ENCODE results near the gene VCAN.
A peak's percentile ranks its signal among the peaks of the same experiment; 100 is the strongest.

VCAN gene

GRCh38 chr5:83539463-83539790 is 67.9 kb downstream of the VCAN start:
- DNase-seq = no peak

GRCh38 chr5:83540105-83540504 is 68.6 kb downstream of the VCAN start:
- DNase-seq = no peak

DNA sequence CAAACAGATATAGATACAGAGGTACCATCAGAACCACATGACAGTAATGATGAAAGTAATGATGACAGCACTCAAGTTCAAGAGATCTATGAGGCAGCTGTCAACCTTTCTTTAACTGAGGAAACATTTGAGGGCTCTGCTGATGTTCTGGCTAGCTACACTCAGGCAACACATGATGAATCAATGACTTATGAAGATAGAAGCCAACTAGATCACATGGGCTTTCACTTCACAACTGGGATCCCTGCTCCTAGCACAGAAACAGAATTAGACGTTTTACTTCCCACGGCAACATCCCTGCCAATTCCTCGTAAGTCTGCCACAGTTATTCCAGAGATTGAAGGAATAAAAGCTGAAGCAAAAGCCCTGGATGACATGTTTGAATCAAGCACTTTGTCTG is 69.2 kb downstream of the VCAN start:
- no peak for DNase-seq

DNA sequence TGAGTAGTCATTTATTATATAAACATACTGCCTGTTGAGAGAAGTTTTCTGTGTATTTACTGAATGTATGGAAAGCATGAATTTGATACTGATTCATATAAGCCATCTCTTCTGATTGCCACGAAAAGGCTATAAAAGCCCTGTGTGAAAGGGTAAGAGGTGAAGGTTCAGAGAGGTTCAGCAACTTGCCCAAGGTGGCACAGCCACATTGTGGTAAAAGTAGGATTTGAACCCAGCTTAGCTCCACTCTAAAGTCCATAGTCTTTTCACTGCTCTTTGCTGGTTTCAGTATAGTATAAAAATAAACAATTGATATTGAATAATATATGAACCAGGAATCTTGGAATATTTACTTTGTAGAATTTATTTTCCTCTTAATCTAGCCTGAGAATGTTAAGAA is 71.3 kb downstream of the VCAN start:
- no peak for DNase-seq

GRCh38 chr5:83543898-83544297 is 72.4 kb downstream of the VCAN start:
- no peak for DNase-seq

DNA sequence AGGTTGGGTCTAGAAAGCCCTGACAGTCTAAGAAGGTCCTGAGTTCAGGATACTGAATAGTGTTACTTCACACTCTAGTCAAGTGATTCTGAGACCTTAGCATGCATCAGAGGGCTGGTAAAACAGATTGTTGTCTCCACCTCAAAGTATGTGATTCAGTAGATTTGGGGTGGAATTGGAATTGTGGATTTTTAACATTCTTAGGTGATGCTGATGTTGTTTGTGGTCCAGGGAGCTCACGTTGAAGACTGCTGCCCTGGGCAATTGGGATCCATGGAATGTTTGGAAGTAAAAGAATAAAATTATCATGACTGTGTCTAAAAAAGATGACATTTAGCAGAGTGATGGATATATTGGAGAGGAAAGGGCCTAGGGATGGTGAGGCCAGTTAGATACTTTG is 75.6 kb downstream of the VCAN start:
- DNase-seq = no peak

GRCh38 chr5:83547889-83548288 is 76.3 kb downstream of the VCAN start:
- DNase-seq = no peak

DNA sequence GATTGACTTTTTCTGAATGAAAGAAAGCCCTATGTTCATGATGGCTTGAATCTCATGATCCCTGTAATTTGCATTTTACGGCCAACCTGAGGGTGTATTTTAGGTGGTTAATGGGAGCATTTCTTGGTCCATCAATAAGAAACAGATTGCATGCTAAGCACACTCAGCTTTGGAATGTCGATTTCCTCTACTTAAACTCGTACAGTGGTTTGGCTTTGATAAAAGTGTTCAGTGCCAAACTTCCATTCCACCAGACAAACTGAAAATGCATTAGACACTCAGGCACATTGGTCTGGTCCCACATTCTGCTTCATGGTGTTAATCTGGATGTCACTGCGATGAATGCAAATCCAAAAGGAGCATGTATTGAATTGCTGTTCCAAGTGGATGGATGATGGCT is 77.0 kb downstream of the VCAN start:
- no peak for DNase-seq

DNA sequence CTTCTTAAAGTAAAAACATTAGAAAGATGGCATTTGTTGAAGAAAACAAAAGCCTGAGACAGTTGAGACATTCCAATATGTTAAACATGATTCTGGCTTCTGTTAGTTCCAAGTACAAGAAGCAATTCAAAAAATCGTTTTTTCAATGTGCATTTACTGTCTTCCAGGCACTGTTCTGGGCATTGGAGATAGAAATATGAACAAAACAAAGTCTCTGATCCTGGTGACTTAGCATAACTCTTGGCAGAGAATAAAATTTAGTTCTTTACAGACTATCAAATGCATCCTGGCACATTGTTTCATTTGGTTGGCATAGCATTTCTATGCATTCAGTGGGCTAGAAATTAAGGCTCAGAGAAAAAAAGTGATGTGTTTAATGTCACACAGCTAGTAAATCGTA is 77.5 kb downstream of the VCAN start:
- no peak for DNase-seq

DNA sequence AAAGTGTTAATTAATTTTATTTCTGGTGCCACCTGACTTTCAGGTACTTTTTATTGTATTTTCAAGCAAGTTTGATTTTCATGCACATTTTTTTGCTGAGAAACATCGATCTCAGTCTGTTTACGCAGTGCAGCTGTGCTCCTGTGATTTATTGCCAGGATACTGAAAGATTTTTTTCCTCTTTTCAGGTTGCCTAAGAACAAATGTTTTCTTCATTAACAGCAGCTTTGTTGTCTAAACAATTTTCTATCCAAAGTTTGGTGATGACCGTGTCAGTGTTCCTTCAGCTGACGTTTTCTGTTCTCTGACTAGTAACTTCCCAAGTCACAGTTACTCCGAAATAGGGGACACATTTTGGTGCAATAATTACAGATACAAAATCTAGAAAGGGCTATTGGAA is 78.1 kb downstream of the VCAN start:
- no peak for DNase-seq

DNA sequence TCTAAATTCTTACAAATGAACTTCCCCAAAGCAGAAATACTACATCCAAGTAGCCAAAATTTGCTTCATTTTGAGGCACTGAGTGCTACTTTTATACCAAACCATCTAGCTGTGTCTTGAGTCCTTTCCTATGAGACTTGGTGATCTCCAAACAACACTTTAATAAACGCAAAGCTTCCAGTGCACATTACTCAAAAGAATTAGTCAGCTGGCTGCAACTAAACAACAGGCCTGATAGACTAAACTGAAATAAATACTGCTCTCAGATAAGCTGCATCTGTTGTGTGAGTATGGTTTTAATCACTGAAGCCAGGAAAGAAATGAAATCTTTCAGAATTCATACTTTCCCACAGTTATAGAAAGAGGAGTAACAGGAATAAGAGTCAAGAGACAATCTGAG is 80.3 kb downstream of the VCAN start:
- DNase-seq = no peak

DNA sequence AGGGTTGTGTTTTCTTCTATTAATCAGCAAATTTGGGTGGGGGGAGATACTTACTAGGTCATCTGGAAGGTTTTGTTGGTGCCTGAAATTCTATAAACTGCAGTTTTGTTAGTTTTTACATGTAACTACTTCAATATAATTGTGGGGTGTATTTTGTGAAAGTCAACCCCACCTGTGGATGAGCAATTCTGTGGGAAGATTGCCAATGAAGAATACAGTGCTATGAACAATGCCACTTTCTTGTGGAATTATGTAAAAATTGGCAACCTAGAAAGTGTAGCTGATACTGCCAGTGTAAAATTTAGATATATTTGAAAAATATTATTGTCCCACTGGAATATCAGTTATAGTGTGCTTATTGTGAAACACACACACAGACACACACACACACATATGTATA is 80.7 kb downstream of the VCAN start:
- DNase-seq = no peak

DNA sequence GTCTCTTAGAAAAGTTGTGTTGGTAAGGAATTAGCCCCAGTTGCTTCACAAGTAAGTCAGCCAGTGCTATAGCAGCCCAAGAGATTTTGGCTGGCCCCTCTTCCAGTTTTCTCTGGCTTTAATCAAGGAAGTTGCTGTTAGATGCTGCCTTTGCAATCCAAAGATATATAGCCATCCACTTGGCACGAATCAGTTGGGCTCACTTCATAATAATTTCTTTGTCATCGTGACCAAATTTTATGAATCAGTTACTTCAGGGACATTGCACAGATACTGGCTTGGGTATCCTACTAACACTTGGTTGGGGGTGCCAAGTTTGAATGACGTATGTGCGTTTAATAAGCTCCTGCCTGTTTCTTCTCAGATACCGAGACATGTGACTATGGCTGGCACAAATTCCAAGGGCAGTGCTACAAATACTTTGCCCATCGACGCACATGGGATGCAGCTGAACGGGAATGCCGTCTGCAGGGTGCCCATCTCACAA is 81.5 kb downstream of the VCAN start:
- DNase-seq = no peak

GRCh38 chr5:83554133-83554532 is 82.6 kb downstream of the VCAN start:
- no peak for DNase-seq

GRCh38 chr5:83554686-83555085 is 83.1 kb downstream of the VCAN start:
- DNase-seq = no peak

DNA sequence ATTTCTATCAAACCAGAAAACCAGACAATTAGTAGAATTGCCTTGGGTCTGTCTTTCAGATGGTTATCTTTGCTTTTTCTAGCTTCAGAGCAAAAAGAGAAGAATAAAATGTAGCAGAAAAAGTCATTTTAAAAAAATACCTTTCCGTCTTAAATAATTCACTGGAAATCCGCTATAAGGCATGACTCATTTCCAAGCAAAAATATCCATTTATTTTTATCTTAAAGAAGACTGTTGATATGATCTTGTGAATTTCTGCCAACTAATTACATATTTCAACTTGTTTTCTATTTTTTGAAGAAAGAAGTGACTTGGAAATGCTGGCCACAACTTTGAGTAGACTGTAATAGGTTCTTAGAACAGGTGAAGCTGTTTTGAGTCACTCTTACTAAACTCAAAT is 83.7 kb downstream of the VCAN start:
- DNase-seq = no peak

- DNase-seq = no peak
Measured at GRCh38 chr5:83556190-83556589, 84.6 kb downstream of the VCAN start.

- no peak for DNase-seq
Measured at GRCh38 chr5:83559118-83559785, 87.7 kb downstream of the VCAN start.

DNA sequence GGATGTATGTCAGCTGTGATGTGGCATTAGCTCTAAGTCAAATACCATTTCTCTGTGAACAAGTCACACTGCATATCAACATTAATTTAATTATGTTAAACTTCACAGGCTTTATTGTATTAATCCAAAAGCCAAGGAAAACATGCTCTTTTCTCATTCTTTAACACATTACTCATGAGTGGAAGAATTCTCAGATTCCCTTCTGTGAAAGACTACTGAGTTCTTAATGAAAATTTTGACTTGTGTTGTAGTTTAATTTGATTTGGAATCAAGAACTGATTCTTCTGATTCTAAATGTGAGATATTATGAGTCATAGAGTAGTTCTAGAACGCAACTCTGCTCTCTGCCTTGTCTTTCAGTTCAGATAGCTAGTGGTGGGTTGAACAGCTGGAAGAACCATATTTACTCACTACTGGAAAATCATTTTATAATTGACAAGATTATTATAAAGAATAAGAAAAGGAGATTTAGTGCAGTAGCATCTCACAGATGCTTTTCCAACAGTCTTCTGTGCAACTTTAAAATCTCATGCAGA is 90.6 kb downstream of the VCAN start:
- no peak for DNase-seq

DNA sequence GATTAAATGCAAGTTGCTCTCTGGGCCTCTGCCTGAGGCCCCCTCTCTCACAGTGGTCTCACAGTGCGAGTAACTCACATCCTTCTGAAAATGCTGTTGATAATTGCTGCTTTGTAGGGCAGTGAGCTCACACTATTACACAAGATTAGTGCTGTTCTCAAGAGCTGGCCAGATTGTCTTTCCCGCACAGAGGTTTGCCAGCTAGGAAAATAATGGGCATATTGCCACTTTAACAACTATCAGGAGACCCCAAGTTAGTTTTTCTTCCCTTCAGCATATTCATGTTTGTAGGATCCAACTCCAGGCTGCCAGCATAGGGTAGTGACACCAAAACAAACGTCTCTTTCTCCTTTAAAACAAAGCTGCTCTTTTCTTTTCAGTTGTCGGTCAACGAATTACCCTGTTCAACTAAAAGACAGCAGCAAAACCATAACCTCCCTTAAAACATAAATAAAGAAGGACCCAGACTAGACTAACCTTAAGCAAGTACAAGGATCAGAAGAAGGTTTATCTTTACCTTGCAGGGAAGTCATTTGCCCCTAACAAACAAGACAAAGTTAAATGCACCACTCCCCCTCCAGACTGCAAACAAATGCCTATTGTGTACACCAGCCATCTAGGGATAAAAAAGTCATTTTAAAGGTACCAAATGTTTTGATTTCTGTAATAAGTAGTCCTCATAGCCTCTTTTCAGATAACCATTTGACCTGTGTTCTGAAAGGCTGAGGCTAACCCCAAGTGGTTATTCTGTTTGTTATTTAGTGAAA is 91.4 kb downstream of the VCAN start:
- DNase-seq = no peak

- DNase-seq = no peak
Measured at GRCh38 chr5:83563631-83564030, 92.1 kb downstream of the VCAN start.

DNA sequence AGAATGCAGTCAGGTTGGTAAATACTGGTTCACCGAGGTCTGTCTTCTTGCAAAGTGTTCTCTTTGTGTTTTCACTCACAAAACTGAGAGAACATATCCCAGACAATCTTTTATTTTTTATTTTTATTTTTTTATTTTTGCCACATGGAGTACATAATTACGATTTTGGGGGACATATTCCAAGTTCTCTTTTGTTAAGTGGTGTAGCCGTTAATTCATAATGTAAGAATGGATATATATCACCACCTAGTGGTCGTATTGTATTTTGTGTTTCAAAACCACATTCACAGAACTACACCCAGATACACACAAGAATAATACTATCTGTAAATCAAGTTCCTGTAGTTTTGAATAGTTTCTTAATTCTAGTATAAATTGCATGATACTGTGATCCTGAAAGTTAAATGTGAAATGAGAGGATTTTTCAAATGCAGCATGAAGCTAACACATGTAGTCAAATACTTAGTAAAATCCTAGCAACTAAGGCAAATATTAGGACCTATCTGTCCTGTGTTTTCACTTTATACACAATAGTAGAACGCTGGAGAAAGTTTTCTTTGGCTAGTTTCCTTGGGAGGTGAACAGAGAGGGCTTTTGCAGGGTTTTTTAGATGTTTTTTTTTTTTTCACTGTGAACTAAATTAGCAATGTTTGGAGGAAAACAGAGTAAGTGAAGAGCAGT is 92.7 kb downstream of the VCAN start:
- peak; percentile 35 for DNase-seq

DNA sequence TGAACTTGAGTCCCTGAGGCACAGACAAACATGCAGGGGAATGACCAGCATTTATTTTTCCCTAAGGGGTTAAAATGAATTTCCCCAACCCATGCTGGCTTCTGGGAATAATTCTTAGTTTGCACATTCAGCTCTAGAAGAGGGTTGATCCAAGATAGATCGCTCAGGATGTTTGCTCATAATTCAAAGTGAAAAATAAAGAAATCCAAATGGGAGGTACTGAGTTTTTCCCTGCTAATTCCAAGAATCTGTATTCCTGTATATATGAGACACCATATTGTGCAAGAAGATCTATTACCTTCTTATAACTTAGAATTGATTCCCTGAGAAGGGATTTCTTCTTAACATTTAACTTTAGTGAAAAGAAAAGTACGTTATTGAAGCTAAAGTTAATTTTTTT is 96.2 kb downstream of the VCAN start:
- DNase-seq = no peak

DNA sequence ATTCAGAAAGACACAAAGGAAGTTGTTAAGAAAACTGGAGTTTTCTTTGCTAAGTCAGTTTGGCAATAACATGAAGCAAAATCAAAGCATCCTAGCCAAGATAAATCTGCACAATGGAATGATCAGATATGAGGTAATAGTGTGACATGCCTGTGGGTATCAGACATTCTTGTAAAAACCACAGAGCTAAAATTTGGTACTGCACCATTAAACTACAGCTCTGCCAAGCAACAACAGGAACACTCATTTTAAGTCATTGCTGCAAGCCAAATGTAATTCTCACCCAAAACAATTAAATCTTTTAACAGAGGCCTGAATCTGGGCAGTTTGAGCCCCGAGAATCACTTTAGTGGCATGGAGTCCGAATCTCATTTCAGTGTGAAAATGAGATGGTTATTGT is 96.6 kb downstream of the VCAN start:
- no peak for DNase-seq

Data from NCI-H345 (cell line).